NCI-H1930 (cell line): ENCODE data around the gene ENPP6.
"Not testable (repeated sequence)": the region's sequence is repeated elsewhere in the genome, so short reads cannot be mapped to it uniquely, and the experiment has no call there.

Source experiments
- DNase-seq, 2 experiments: peaks; one replicate each; lab custom pipeline; 2025; lab: John Stamatoyannopoulos, UW

The ENPP6 gene

DNA sequence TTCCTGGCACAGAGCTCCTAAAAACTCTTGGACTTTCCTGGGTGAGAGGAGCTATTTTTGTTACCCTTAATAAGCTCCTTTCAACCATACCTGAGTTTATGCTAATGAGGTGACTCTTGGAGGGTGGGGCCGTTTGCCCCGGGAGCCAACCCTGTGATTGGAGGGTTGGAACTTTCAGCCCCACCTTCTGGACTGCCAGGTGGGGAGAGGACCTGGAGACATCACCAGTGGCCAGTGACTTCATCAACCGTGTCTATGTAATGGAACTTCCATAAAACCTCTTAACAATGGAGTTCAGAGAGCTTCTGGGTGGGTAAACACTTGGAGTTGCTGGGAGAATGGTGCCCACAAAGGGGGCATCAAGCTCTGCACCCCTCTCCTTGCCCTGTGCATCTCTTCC is 17.9 kb upstream of the ENPP6 start:
- DNase-seq, result no peak

- no peak for DNase-seq
Observed at GRCh38 chr4:184234155-184234554, 16.5 kb upstream of the ENPP6 start.

- no peak for DNase-seq
Observed at GRCh38 chr4:184232975-184233374, 15.3 kb upstream of the ENPP6 start.

DNA sequence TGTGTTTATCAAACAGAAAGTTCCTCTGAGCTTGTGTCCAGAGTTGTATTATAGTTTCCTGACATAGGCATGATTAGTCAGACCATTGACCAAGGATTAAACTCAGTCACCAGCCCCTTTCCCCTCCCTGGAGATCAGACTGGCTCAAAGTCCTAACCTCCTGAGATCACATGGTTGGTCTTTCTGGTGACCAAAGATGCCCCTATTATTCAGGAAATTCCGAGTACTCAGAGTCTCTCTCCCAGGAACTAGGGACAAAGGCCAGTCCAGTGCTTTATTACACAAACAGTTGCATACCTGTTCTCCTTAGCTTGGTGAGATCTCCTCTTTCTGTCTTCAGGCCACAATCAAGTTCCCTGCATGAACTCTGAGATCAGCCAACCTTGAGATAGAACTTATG is 14.5 kb upstream of the ENPP6 start:
- DNase-seq, result no peak

GRCh38 chr4:184231573-184231972 is 13.9 kb upstream of the ENPP6 start:
- DNase-seq, result no peak

GRCh38 chr4:184228056-184228705 is 10.5 kb upstream of the ENPP6 start:
- no peak for DNase-seq

DNA sequence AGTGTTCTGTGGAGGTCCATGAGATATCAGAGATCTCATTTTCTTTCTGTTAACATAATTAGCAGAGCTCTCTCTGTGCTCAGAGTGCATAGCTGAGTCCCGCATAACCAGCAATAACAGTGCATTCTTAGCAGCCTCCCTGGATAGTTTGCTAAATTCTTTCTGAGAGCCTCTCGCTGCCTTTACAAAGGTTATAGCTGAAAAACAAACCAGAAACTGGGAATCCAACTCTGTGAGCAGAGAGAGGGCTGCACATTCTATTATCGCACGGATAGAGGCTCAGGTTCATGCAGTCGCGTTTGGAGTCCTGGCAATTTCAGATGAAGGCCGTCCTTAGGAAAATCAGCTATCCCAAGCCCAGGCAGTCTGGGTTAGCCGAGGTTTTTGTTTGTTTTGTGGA is 1.2 kb downstream of the ENPP6 start:
- DNase-seq, result no peak

- no peak for DNase-seq
Observed at GRCh38 chr4:184215709-184216328, 1.9 kb downstream of the ENPP6 start.

DNA sequence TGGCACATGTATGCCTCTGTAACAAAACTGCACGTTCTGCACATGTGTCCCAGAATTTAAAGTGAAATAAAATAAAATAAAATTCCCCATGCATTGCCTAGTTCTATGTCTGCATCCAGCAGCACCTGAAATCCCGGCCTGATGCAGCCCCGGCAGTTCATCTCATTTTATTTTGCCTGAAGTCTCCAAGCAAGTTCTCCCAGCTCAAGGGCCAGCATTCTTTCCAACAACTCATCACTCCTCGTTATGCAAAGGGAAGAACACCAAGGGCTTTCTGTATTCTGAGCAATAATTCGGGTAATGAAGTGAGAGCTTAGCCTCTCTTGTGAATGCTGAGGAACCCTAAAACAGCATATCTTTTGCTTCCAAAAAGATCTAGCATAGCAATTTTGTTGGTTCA is 2.7 kb downstream of the ENPP6 start:
- DNase-seq, result no peak

DNA sequence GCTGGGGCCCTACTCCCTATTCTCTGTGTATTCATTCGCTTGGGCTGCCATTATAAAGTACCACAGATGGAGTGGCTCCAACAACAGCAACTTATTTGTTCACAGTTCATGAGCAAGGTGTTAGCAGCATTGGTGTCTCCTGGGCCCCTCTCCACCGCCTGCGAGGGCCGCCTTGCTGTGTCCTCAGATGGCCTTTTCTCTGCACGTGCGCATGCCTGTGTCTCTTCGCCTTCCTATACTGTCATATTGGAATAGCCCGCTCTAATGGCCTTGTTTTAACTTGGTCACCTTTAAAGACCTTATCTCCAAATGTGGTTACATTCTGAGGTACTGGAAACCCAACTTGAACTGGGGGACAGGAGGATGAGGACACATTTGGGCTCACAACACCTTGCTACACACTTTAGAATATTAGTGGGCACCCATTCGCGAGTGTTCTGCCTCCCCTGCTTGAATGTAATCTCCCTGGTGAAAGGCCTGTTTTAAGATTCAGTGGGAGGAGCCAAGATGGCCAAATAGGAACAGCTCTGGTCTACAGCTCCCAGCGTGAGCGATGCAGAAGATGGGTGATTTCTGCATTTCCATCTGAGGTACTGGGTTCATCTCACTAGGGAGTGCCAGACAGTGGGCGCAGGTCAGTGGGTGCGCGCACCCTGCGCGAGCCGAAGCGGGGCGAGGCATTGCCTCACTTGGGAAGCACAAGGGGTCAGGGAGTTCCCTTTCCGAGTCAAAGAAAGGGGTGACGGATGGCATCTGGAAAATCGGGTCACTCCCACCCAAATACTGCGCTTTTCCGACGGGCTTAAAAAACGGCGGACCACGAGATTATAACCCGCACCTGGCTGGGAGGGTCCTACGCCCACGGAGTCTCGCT is 9.7 kb downstream of the ENPP6 start:
- not testable (repeated sequence) for DNase-seq

DNA sequence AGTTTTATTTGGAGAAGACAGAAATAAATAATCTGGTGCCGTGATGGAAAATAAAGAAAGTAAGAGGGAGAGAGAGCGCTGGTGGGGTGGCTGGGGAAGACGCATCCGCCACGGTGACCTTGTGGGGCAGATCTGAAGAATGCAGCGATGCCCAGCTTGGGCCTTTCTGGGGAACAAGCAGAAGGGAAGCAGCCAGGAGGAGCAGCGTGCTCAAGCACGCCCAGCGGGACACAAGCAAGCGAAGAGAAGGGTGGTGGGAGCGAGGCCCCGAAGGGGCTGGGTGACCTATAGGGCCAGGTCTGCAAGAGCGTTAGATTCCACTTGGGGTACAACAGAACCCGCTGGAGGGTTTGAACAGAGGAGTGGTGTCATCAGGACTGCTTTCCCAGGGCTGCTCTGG is 12.4 kb downstream of the ENPP6 start:
- DNase-seq, result no peak

- DNase-seq, result no peak
Observed at GRCh38 chr4:184203300-184203699, 14.4 kb downstream of the ENPP6 start.

DNA sequence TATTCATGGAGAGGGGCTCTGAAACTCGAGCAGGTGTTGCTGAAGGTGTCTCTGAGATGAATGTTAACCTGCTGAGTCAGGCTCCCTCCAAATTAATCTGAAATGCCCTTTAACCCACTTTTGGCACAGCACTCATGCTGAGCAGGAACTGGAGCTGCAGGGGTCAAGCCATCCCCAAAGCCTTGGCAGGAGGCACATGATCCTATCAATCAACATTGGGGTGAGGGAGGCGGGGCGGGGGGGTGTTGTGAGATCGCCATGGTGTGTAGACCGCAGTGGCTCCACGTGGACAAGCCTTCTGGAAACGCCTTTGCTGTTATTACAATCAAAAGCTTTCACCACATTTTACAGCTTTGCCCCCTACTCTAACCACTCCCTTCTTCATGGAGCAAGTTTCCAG is 16.5 kb downstream of the ENPP6 start:
- no peak for DNase-seq

- no peak for DNase-seq
Observed at GRCh38 chr4:184200296-184200695, 17.4 kb downstream of the ENPP6 start.

DNA sequence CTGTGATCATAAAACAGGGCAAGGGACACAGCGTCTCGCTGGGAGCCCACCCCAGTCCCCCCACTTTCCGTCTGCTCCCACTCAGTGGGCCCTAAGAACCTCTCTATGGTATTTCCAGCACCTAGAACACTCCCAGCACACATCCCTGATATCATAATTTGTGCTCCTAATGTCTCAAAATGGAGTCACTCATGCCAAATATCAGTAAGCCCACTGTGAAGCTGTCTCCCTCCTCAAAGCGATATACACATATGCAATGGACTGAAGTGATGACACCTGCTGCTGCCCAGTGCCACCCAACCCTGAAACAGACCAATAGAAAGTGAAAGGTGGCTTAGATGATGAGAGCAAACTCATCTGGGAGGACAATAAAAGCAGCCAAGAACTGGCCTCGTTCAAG is 17.9 kb downstream of the ENPP6 start:
- no peak for DNase-seq

DNA sequence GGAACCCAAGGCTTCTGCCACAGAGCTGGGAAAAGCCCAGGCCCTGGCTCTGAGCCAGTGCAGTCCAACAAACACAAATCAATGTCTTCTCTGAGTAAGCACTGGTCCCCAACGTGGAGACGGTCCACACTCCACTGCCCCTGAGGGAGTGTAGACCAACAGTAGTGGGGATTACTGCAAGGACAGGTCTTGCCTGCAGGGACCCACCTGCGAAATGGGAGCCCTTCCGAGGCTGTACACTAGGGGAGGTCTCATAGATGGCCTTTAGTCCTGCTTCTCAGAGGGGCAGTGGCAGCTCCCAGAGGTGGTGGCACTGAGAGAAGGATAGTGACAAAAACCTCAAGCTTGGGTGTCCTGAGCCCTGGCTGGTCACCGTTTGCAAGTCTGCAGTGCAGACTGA is 19.5 kb downstream of the ENPP6 start:
- DNase-seq, result no peak

- no peak for DNase-seq
Observed at GRCh38 chr4:184197536-184198082, 20.1 kb downstream of the ENPP6 start.

DNA sequence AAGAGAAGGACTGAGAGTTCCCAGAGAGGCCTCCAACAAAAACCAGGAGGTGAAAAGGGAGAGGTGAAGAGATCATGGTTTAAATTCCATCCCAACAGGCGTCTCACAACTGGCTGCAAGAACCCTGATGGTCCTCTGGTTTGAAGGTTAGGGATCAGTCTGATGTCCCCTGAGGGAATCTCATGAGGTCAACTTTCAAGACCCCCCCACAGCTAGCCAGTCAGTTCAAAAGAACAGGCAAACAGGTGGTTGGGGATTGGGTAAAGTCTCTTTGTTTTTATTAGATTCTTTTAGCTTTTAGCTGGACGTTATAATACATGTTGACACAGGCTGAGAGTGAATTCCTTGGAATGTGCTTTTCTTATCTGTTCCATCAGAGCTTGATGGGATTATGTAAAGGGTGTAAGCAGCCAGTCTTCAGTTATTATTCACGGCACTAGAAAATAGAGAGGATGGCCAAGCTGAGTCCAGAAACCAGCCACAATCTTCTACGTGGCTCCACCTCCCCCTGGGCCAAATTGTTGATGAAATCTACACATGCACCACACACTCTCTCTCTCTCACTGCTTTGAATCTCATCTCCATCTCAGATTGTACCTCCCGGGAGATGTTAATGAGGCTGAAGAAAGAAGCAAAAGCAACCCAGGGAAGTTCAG is 20.8 kb downstream of the ENPP6 start:
- DNase-seq, result no peak

DNA sequence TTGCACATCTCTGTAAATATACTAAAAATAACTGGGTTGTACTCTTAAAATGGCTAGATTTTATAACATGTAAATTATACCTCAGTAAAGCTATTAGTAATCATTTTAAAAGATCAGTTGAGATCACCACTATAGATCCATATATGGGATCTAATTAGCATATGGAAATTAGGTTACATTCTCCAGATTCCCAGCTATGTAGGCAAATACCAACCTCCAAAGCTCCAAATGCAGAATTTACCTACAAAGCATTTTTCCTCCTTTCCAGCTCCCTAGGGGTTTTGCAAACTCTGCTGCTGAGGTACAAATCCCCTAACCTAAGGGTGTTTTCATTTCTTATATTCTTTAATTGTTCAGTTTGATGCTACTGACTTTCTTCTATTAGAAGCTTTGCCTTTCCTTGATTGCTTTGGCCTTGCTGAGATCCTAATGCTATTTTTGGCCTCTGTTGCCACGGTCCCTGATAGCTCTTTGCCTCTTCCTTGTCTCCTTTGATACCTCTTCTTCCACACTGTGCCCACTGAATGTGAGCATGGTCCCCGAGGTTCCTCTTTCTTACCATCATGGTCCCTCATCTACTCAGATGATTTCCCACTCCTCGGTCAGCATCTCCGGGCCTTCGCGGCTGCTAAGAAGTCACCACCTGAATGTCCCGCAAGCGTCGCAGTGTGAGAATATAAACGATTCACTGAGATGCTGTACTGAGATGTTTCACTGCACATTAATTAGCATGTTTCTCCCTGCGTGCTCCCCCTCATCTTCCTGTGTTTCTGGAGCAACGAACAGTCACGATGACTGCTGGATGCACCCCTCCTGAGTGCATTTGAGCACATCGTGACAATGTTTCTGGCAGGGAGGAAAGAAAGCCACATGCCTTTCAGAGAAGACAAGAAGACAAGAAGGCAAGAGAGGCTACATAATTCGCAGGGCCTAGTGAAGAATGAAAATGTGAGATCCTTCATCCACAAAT is 23.8 kb downstream of the ENPP6 start:
- DNase-seq, result no peak

- no peak for DNase-seq
Observed at GRCh38 chr4:184192933-184193332, 24.7 kb downstream of the ENPP6 start.

DNA sequence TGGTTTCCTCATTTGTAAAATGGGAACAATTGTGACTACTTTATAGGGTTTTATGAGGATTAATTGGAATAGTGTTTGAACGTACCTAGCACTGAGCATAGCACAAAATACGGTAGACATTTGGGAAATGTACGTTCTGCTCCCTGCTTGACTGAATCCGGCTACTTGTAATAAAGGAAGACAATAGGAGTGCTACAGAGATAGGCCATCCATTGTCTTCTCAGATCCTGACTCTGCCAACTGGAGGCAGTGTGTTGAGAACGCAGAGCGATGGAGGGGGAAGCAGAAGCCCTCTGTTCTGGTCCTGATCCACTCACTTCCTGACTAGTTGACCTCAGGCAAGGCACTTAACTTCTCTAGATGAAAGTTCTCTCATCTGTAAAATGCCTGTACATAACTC is 26.4 kb downstream of the ENPP6 start:
- DNase-seq, result no peak
